OCI-LY1 (cell line): ENCODE measurements around the gene OR10X1.

ENCODE experiments used
- H2AFZ ChIP-seq: fragments of 200-600 bp; sonication (generic), shearing (Covaris generic); 2 replicates; pipeline ENCODE4 v1.6.0; 2014; ENCODE audit warnings: antibody characterized with exemption, mild to moderate bottlenecking, low read length
- H3F3A ChIP-seq: fragments of 200-600 bp; sonication (generic), shearing (Covaris generic); 2 replicates; pipeline ENCODE4 v1.6.0; 2014; ENCODE audit warnings: mild to moderate bottlenecking, antibody characterized with exemption, low read length, moderate library complexity; ENCODE audit not compliant: insufficient read depth
- H3K27ac ChIP-seq: fragments of 200-600 bp; sonication (generic); 2 replicates; pipeline ENCODE4 v1.5.1; 2014; ENCODE audit warnings: low read length, mixed run types, mild to moderate bottlenecking, low read depth; ENCODE audit not compliant: poor library complexity, severe bottlenecking
- H3K27me3 ChIP-seq: fragments of 200-600 bp; sonication (generic); 2 replicates; pipeline ENCODE4 v1.6.0; 2014; ENCODE audit warnings: antibody characterized with exemption, mild to moderate bottlenecking, low read length, moderate library complexity; ENCODE audit not compliant: insufficient read depth
- H3K36me3 ChIP-seq: fragments of 200-600 bp; sonication (generic); 2 replicates; pipeline ENCODE4 v1.6.1; 2014; ENCODE audit warnings: mild to moderate bottlenecking, antibody characterized with exemption, low read length, moderate library complexity, mixed read lengths; ENCODE audit not compliant: insufficient read depth
- H3K4me1 ChIP-seq: fragments of 200-600 bp; sonication (generic); 2 replicates; pipeline ENCODE4 v1.5.1; 2014; ENCODE audit warnings: mild to moderate bottlenecking, low read length, moderate library complexity; ENCODE audit not compliant: insufficient read depth, severe bottlenecking
- H3K4me2 ChIP-seq: fragments of 200-600 bp; sonication (generic), shearing (Covaris generic); 2 replicates; pipeline ENCODE4 v1.6.1; 2014; ENCODE audit warnings: low read length
- H3K4me3 ChIP-seq: fragments of 200-600 bp; sonication (generic); 2 replicates; pipeline ENCODE4 v1.5.1; 2014; ENCODE audit warnings: low read length, low read depth, mild to moderate bottlenecking, mixed read lengths; ENCODE audit not compliant: poor library complexity, severe bottlenecking
- H3K79me2 ChIP-seq: fragments of 200-600 bp; shearing (Covaris generic); 2 replicates; pipeline ENCODE4 v1.6.1; 2016; ENCODE audit warnings: mixed run types, low read length, mixed read lengths; ENCODE audit not compliant: insufficient read depth
- H3K9ac ChIP-seq: fragments of 200-600 bp; sonication (generic), shearing (Covaris generic); 2 replicates; pipeline ENCODE4 v1.6.1; 2014; ENCODE audit warnings: mild to moderate bottlenecking, low read length, mixed read lengths
- H3K9me2 ChIP-seq: fragments of 200-600 bp; sonication (generic), shearing (Covaris generic); 2 replicates; pipeline ENCODE4 v1.6.1; 2014; ENCODE audit warnings: low read depth, mild to moderate bottlenecking, low read length, mixed read lengths
- H3K9me3 ChIP-seq: fragments of 200-600 bp; shearing (Covaris generic); 2 replicates; pipeline ENCODE4 v1.6.1; 2014; ENCODE audit warnings: low read length, mixed read lengths
- H4K20me1 ChIP-seq: fragments of 200-600 bp; sonication (generic), shearing (Covaris generic); 2 replicates; pipeline ENCODE4 v1.6.0; 2016; ENCODE audit warnings: mild to moderate bottlenecking, low read length; ENCODE audit not compliant: insufficient read depth
- CTCF ChIP-seq: fragments of 200-600 bp; sonication (generic), shearing (Covaris generic); IDR thresholded peaks from 2 replicates; pipeline ENCODE4 v1.5.1; 2017; ENCODE audit warnings: mild to moderate bottlenecking, antibody characterized with exemption, low read length, moderate library complexity, mixed read lengths
- EZH2 ChIP-seq: fragments of 200-600 bp; sonication (generic), shearing (Covaris generic); IDR thresholded peaks from 2 replicates; pipeline ENCODE4 v1.8.0; 2017; ENCODE audit warnings: borderline replicate concordance, mixed run types, mild to moderate bottlenecking, antibody characterized with exemption, low read length, moderate library complexity, mixed read lengths

The OR10X1 gene

DNA sequence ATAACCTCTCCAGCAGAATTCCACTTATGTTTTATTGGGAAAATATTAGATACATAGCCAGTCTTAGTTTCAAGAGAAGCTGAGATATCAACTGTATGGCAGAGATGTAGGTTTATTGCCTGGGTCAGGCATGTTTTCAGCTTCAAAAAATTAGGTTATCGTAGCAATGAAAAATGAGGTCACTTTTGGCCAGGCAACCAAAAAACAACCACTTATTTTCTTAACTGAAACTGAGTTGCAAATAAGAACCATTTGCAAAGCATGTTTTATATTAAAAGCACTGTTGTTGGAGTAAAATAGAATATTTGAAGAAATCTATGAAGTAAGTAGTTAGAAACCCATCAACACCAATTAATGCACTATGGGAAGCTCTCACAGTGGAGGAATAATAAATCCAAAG is 20.0 kb downstream of the OR10X1 start:
- Histone ChIP-seq H3K79me2 (no peaks in the 10 kb centered on the region), H3K4me3 (no peak overlapping the region), H4K20me1 (no peaks in the 10 kb centered on the region), H3K9ac (no peak overlapping the region), H3K27me3 (no peaks in the 10 kb centered on the region), H2AFZ (no peak overlapping the region), H3K9me2 (no peaks in the 10 kb centered on the region), H3K27ac (no peak overlapping the region), H3K36me3 (no peaks in the 10 kb centered on the region), H3F3A (no peaks in the 10 kb centered on the region; the same call in 1 of the 2 replicates), H3K4me1 (peaks cover 4% of the 10 kb centered on the region), H3K4me2 (no peak overlapping the region), H3K9me3 (no peaks in the 10 kb centered on the region)
- TF ChIP-seq EZH2 (no peak), CTCF (no peak)

DNA sequence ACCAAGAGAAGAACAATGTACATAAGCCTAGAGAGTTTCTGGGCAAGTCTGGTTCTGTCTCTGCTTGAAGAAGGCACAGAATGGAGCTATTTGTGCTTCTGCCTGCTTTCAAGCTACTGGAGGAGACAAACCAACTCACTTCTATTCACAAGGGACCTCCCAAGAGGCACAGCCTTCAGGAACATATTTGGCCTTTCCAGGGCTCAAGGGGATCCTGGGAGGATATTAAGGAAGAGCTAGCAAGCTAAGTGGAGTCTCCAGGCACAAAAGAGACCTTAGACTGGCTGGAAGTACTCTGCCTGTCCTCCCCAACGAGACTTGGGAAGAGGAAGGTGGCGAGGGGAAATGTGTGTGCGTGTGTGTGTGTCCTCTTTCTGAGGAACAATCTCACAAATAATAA is 25.3 kb downstream of the OR10X1 start, which contains the start of gene OR6Y1:
TSS of gene OR6Y1 (minus strand) at position 54 of the 400 bp plus-strand sequence. CDS start 6,300 bp downstream, outside the sequence.
- no peaks in the 10 kb centered on the region for H3K79me2 ChIP-seq
- no peaks in the 10 kb centered on the region for H3K27me3 ChIP-seq
- H3K4me2 ChIP-seq = no peak within 1 kb of the TSS
- TF ChIP-seq CTCF = no peak
- no peak for TF ChIP-seq EZH2
- no peaks in the 10 kb centered on the region for H4K20me1 ChIP-seq
- H3K9me3 ChIP-seq = no peaks in the 10 kb centered on the region
- H3K36me3 ChIP-seq = no peaks in the 10 kb centered on the region
- H3K9me2 ChIP-seq = no peaks in the 10 kb centered on the region
- H3K4me1 ChIP-seq = no peaks in the 10 kb centered on the region
- H3K27ac ChIP-seq = no peak within 1 kb of the TSS
- H2AFZ ChIP-seq = no peak within 1 kb of the TSS
- no peak within 1 kb of the TSS for H3K9ac ChIP-seq
- no peaks in the 10 kb centered on the region; the same call in 1 of the 2 replicates for H3F3A ChIP-seq
- H3K4me3 ChIP-seq = no peak within 1 kb of the TSS

DNA sequence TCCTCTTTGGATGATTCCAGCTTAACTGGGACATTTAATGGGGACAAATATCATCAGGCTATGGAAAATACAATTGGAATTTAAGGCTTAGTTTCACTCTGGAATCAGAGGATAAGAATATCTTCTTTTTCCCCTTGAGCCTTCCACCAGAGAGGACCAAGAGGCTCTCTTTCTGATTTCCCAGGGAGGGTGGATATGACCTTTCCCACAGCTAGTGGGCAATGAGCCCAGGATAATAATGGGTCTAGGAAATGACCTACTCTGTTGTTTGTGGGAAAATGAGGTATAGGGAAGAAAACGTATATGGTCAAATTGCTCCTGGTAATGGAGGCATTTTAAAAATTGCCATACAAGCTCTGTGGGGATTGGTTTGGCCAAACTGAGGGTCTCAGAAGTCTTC is 27.4 kb downstream of the OR10X1 start:
- H3K27me3 ChIP-seq = no peaks in the 10 kb centered on the region
- H3K4me2 ChIP-seq = no peak overlapping the region
- no peak overlapping the region for H3K27ac ChIP-seq
- H3K4me3 ChIP-seq = no peak overlapping the region
- TF ChIP-seq EZH2 (no peak), CTCF (no peak)
- H3F3A ChIP-seq = no peaks in the 10 kb centered on the region; the same call in 1 of the 2 replicates
- H3K36me3 ChIP-seq = no peaks in the 10 kb centered on the region
- no peaks in the 10 kb centered on the region for H3K79me2 ChIP-seq
- H3K9me3 ChIP-seq = no peaks in the 10 kb centered on the region
- H4K20me1 ChIP-seq = no peaks in the 10 kb centered on the region
- H2AFZ ChIP-seq = no peak overlapping the region
- H3K4me1 ChIP-seq = no peaks in the 10 kb centered on the region
- no peaks in the 10 kb centered on the region for H3K9me2 ChIP-seq
- H3K9ac ChIP-seq = no peak overlapping the region
